Keratinocyte (primary cell): Measurements from ENCODE around the gene SMIM35. TPM values are rescaled to one million over a fixed set of nuclear protein-coding genes. Genes with fewer than 3 reads are reported as not detected.
"Not testable (repeated sequence)": the region's sequence is repeated elsewhere in the genome, so short reads cannot be mapped to it uniquely, and the experiment has no call there.

Experiments used
- DNase-seq: peaks from one replicate; pipeline ENCODE4 v3.0.0-alpha.2; 2011; ENCODE audit warnings: low read depth, missing footprints, low spot score
- FAIRE-seq: peaks from 2 replicates; lab custom pipeline; 2011; peaks lifted over from hg19 to GRCh38; lab: Jason Lieb, UNC
- H2AFZ ChIP-seq: 2 replicates; pipeline ENCODE4 v1.6.0; 2012; ENCODE audit warnings: low read length, control low read depth, inconsistent platforms; ENCODE audit not compliant: control insufficient read depth
- H3K27ac ChIP-seq: 2 replicates; pipeline ENCODE4 v1.5.1; 2011; ENCODE audit warnings: low read length; ENCODE audit not compliant: control insufficient read depth, insufficient read depth
- H3K27me3 ChIP-seq: 3 replicates; pipeline ENCODE4 v1.6.0; 2011; ENCODE audit warnings: low read length; ENCODE audit not compliant: control insufficient read depth, insufficient read depth; ENCODE audit errors: extremely low read depth
- H3K36me3 ChIP-seq, 2 experiments: 2 replicates in 1 of 2; 3 replicates in 1 of 2; pipeline ENCODE4 v1.5.1; 2011; ENCODE audit warnings: low read length in 2 of 2, mild to moderate bottlenecking in 1 of 2; ENCODE audit not compliant: control insufficient read depth in 2 of 2, insufficient read depth in 2 of 2; ENCODE audit errors: extremely low read depth in 1 of 2
- H3K4me1 ChIP-seq: 3 replicates; pipeline ENCODE4 v1.5.1; 2011; ENCODE audit warnings: low read length; ENCODE audit not compliant: control insufficient read depth, insufficient read depth; ENCODE audit errors: extremely low read depth
- H3K4me2 ChIP-seq: 3 replicates; pipeline ENCODE4 v1.6.0; 2011; ENCODE audit warnings: low read depth, low read length; ENCODE audit not compliant: control insufficient read depth, insufficient read depth; ENCODE audit errors: extremely low read depth
- H3K4me3 ChIP-seq, 3 experiments: fragments of 200-600 bp in 1 of 3; sonication (generic) in 1 of 3; 2 replicates in 2 of 3; 3 replicates in 1 of 3; pipeline ENCODE4 v1.5.1; 2011 to 2016; ENCODE audit warnings: low read length in 3 of 3, mild to moderate bottlenecking in 3 of 3, control low read depth in 2 of 3, inconsistent platforms in 1 of 3, low read depth in 1 of 3, mixed read lengths in 1 of 3, mixed run types in 1 of 3, moderate library complexity in 1 of 3; ENCODE audit not compliant: control insufficient read depth in 2 of 3, insufficient read depth in 2 of 3; ENCODE audit errors: extremely low read depth in 1 of 3
- H3K79me2 ChIP-seq: 2 replicates; pipeline ENCODE4 v1.6.0; 2012; ENCODE audit warnings: low read length; ENCODE audit not compliant: control insufficient read depth, insufficient read depth
- H3K9ac ChIP-seq: 3 replicates; pipeline ENCODE4 v1.6.0; 2011; ENCODE audit warnings: low read length; ENCODE audit not compliant: control insufficient read depth, insufficient read depth; ENCODE audit errors: extremely low read depth
- H3K9me1 ChIP-seq: 3 replicates; pipeline ENCODE4 v1.6.0; 2011; ENCODE audit warnings: low read length; ENCODE audit not compliant: control insufficient read depth, insufficient read depth; ENCODE audit errors: extremely low read depth
- H3K9me3 ChIP-seq: 2 replicates; pipeline ENCODE4 v1.5.1; 2012; ENCODE audit warnings: low read depth, low read length; ENCODE audit not compliant: control insufficient read depth
- H4K20me1 ChIP-seq: 3 replicates; pipeline ENCODE4 v1.6.0; 2011; ENCODE audit warnings: low read length; ENCODE audit not compliant: control insufficient read depth, insufficient read depth; ENCODE audit errors: extremely low read depth
- EZH2 ChIP-seq: IDR thresholded peaks from one replicate; pipeline ENCODE4 v1.6.1; 2012; ENCODE audit warnings: inconsistent platforms, mild to moderate bottlenecking, low read length, moderate library complexity
- dilution Hi-C: fragments of 300-500 bp; cut with MboI; formaldehyde crosslinking; loops from one replicate; pipeline ENCODE4 v1.7.0; 2020; ENCODE audit warnings: low sequenced_read_pairs; ENCODE audit not compliant: extremely low pct_ligation_motif_present
- polyA plus RNA-seq, 5 experiments: library from polyadenylated mRNA; depleted of rRNA in 3 of 5; stranded (reverse) in 3 of 5; stranded (forward) in 1 of 5; unstranded in 1 of 5; fragments of >200 nt; gene quantifications; 1 replicate in 1 of 5; 2 replicates in 3 of 5; 3 replicates in 1 of 5; pipeline versions ENCODE4 v1.2.1 to v1.2.3, GENCODE V29; 2011 to 2012; ENCODE audit warnings: missing spikeins in 2 of 5, low read depth in 1 of 5, low replicate concordance in 1 of 5
- TF ChIP-seq, protein P1 (sequence below), 3 experiments: IDR thresholded peaks in 1 of 3; conservative IDR thresholded peaks in 1 of 3; optimal IDR thresholded peaks in 1 of 3; 2 replicates in 2 of 3; 3 replicates in 1 of 3; pipeline versions ENCODE3 to v1.5.1; 2011; ENCODE audit warnings: low read length in 3 of 3, mild to moderate bottlenecking in 3 of 3, moderate library complexity in 2 of 3, control low read depth in 1 of 3, inconsistent platforms in 1 of 3; ENCODE audit not compliant: insufficient read depth in 2 of 3; ENCODE audit errors: extremely low read depth in 1 of 3

Gene SMIM35
- polyA plus RNA-seq, 1 donor (not counting 4 experiments of a cell fraction or from before 2014, with no cell fraction given) = not detected

DNA sequence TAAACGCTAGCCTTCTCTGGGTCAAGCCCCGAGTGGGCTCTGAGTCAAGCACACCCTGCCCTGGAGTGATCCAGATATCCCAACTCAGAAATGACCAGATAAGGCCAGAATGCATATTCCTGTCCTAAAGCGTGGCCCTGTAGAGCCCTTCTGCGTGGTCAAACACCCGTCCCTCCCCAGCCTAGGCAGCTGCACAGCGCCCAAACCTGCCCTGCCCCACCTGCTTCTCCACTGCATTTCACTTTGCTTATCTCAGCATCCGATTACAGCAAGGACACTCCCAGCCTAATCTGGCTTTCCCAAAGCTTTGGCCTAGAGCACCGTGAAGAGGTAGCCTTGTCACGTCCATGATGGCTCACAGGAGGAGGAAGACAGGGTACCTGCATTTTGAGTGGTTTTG, 21.8 kb downstream of the SMIM35 start:
- dilution Hi-C loops = no loop called here
- no peak overlapping the region for H3K9ac ChIP-seq
- DNase-seq = no peak
- H2AFZ ChIP-seq = peak overlapping the region; percentile 5
- no peak overlapping the region for H3K4me2 ChIP-seq
- H3K36me3 ChIP-seq = no peaks in the 10 kb centered on the region
- FAIRE-seq = no peak
- no peak overlapping the region for H3K4me3 ChIP-seq
- TF ChIP-seq EZH2 = no peak
- TF ChIP-seq, protein P1, sequence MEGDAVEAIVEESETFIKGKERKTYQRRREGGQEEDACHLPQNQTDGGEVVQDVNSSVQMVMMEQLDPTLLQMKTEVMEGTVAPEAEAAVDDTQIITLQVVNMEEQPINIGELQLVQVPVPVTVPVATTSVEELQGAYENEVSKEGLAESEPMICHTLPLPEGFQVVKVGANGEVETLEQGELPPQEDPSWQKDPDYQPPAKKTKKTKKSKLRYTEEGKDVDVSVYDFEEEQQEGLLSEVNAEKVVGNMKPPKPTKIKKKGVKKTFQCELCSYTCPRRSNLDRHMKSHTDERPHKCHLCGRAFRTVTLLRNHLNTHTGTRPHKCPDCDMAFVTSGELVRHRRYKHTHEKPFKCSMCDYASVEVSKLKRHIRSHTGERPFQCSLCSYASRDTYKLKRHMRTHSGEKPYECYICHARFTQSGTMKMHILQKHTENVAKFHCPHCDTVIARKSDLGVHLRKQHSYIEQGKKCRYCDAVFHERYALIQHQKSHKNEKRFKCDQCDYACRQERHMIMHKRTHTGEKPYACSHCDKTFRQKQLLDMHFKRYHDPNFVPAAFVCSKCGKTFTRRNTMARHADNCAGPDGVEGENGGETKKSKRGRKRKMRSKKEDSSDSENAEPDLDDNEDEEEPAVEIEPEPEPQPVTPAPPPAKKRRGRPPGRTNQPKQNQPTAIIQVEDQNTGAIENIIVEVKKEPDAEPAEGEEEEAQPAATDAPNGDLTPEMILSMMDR (optimal IDR thresholded peaks at IDR 0.05 in 1 of 3, IDR thresholded peaks at IDR 0.05 in 1 of 3, conservative IDR thresholded peaks at IDR 0.05 in 1 of 3; ENCODE audit: extremely low read depth in 1 of 3, insufficient read depth in 2 of 3, low read length in 3 of 3) = no peak
- peaks cover 2% of the 10 kb centered on the region for H3K4me1 ChIP-seq
- no peaks in the 10 kb centered on the region for H3K79me2 ChIP-seq
- H3K9me3 ChIP-seq = no peaks in the 10 kb centered on the region
- no peaks in the 10 kb centered on the region for H4K20me1 ChIP-seq
- peaks cover 2% of the 10 kb centered on the region for H3K27me3 ChIP-seq
- H3K9me1 ChIP-seq = no peaks in the 10 kb centered on the region
- no peak overlapping the region for H3K27ac ChIP-seq

DNA sequence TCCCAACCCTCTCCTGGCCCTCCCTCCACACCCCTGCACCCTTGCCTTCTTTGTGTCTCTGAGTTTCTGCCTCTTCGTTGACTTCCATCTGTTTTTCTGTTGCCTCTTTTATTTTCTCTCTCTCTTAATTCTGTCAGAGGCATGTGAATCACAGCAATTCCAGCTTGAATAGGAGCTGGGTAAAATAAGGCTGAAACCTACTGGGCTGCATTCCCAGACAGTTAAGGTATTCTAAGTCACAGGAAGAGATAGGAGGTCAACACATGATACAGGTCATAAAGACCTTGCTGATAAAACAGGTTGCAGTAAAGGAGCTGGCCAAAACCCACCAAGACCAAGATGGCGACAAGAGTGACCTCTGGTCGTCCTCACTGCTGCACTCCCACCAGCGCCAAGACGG, 24.1 kb downstream of the SMIM35 start:
- H3K9me1 ChIP-seq, H3K36me3 ChIP-seq, H3K4me2 ChIP-seq, H3K27me3 ChIP-seq, H3K27ac ChIP-seq, H4K20me1 ChIP-seq, H3K79me2 ChIP-seq, H3K4me1 ChIP-seq, DNase-seq, H3K9me3 ChIP-seq, H3K4me3 ChIP-seq, H3K9ac ChIP-seq, FAIRE-seq, H2AFZ ChIP-seq, dilution Hi-C loops: not testable (repeated sequence)

DNA sequence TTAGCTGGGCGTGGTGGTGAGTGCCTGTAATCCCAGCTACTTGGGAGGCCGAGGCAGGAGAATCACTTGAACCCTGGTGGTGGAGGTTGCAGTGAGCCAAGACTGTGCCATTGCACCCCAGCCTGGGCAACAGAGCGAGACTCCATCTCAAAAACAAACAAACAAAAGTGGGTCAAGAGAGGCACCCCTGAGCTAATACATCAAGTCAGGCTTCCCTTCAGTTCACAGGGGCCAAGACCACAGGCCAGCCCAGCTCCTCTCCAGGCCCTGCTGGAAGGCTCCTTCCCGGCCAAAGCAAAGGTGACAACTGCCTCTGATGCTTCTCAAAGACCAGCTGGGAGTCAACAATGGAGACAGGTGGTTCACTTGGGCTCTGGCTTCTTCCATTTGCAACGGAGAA, 24.6 kb downstream of the SMIM35 start:
- H3K9me1 ChIP-seq, H4K20me1 ChIP-seq, H2AFZ ChIP-seq, dilution Hi-C loops, H3K79me2 ChIP-seq, H3K9me3 ChIP-seq, DNase-seq, H3K4me2 ChIP-seq, H3K36me3 ChIP-seq, H3K27ac ChIP-seq, H3K27me3 ChIP-seq, FAIRE-seq, H3K4me3 ChIP-seq, H3K9ac ChIP-seq, H3K4me1 ChIP-seq: not testable (repeated sequence)
